Uterus (tissue), 4 donors: ENCODE results near the gene CDSN. TPM values are rescaled to one million over a fixed set of nuclear protein-coding genes. Genes with fewer than 3 reads are reported as not detected.

Experiments used
- DNase-seq, 2 donors: peaks; one replicate each; pipeline ENCODE4 v3.0.0-alpha.2; 2019 to 2020
- H3K27ac ChIP-seq, 2 donors: fragments of 200-600 bp; sonication (generic); 1 replicate in 1 of 2; 2 replicates in 1 of 2; pipeline ENCODE4 v1.5.1; 2016 to 2018
- H3K27me3 ChIP-seq, 2 donors: fragments of 200-600 bp; sonication (generic); one replicate each; pipeline ENCODE4 v1.5.1; 2018 to 2019; ENCODE audit warnings: control low read depth in 1 of 2
- H3K36me3 ChIP-seq, 2 donors: fragments of 200-600 bp; sonication (generic); one replicate each; pipeline ENCODE4 v1.5.1; 2019; ENCODE audit warnings: control low read depth in 1 of 2
- H3K4me1 ChIP-seq, 2 donors: fragments of 200-600 bp; sonication (generic); one replicate each; pipeline ENCODE4 v1.5.1; 2018 to 2019; ENCODE audit warnings: control low read depth in 1 of 2
- H3K4me3 ChIP-seq, 2 donors: fragments of 200-600 bp; sonication (generic); 1 replicate in 1 of 2; 2 replicates in 1 of 2; pipeline ENCODE4 v1.5.1; 2018 to 2019; ENCODE audit warnings: mild to moderate bottlenecking in 1 of 2
- H3K9me3 ChIP-seq, 2 donors: fragments of 200-600 bp; sonication (generic); one replicate each; pipeline ENCODE4 v1.5.1; 2019; ENCODE audit warnings: control low read depth in 1 of 2
- CTCF ChIP-seq, 4 experiments: fragments of 200-600 bp in 2 of 4; fragments of 450-650 bp in 2 of 4; sonication (generic) in 2 of 4; IDR thresholded peaks; one replicate each; pipeline ENCODE4 v1.5.1; 2016 to 2019; ENCODE audit warnings: antibody characterized with exemption in 4 of 4, mild to moderate bottlenecking in 2 of 4, moderate library complexity in 1 of 4
- POLR2A ChIP-seq, 2 donors: fragments of 450-650 bp; IDR thresholded peaks; one replicate each; pipeline ENCODE4 v1.6.1; 2016; ENCODE audit warnings: antibody characterized with exemption in 2 of 2, mild to moderate bottlenecking in 1 of 2, moderate library complexity in 1 of 2
- intact Hi-C: fragments of 100-400 bp; cut with DNase I; formaldehyde crosslinking; loops from one replicate; pipeline ENCODE4 v1.15.1; 2023; ENCODE audit warnings: low total_unique reads
- total RNA-seq, 4 donors: library from RNA; depleted of rRNA in 3 of 4; stranded (reverse); fragments of >200 nt in 3 of 4; gene quantifications; one replicate each; pipeline versions ENCODE4 v1.1.0 to v1.2.4, GENCODE V29; 2014 to 2023
- donor health status: DM: yes; HTN: yes; CAD: no.

Gene CDSN
- total RNA-seq, 4 donors from 2014 or later = 0.28 TPM; not detected in 3

- Histone ChIP-seq H3K27me3 (no peaks in the 10 kb centered on the region), H3K4me3 (no peak overlapping the region), H3K4me1 (no peaks in the 10 kb centered on the region), H3K36me3 (no peaks in the 10 kb centered on the region), H3K9me3 (no peaks in the 10 kb centered on the region), H3K27ac (no peak overlapping the region)
- intact Hi-C loops = no loop called here
- TF ChIP-seq CTCF (IDR thresholded peaks at IDR 0.05) = no peak
- no peak for TF ChIP-seq POLR2A (IDR thresholded peaks at IDR 0.05)
- DNase-seq = no peak
Measured at GRCh38 chr6:31091680-31092079, 28.6 kb downstream of the CDSN start.

- Histone ChIP-seq H3K27ac (no peak overlapping the region), H3K36me3 (no peaks in the 10 kb centered on the region), H3K9me3 (no peaks in the 10 kb centered on the region), H3K27me3 (no peaks in the 10 kb centered on the region), H3K4me1 (no peaks in the 10 kb centered on the region), H3K4me3 (no peak overlapping the region)
- intact Hi-C loops = no loop called here
- TF ChIP-seq CTCF (IDR thresholded peaks at IDR 0.05) = no peak
- no peak for TF ChIP-seq POLR2A (IDR thresholded peaks at IDR 0.05)
- DNase-seq = no peak
Measured at GRCh38 chr6:31090973-31091364, 29.3 kb downstream of the CDSN start.

- TF ChIP-seq POLR2A (IDR thresholded peaks at IDR 0.05) (no peak), CTCF (IDR thresholded peaks at IDR 0.05) (no peak)
- intact Hi-C loops = no loop called here
Measured at GRCh38 chr6:31090275-31090972, 29.8 kb downstream of the CDSN start.

GRCh38 chr6:31087494-31088089, 32.7 kb downstream of the CDSN start:
- intact Hi-C loops = no loop called here
- TF ChIP-seq CTCF (IDR thresholded peaks at IDR 0.05) (peak; percentile 71 to 85 (median 78)), POLR2A (IDR thresholded peaks at IDR 0.05) (no peak)
- Histone ChIP-seq H3K9me3 (no peaks in the 10 kb centered on the region), H3K36me3 (no peaks in the 10 kb centered on the region), H3K4me1 (no peaks in the 10 kb centered on the region), H3K27me3 (no peaks in the 10 kb centered on the region), H3K27ac (peak overlapping the region; percentile 60 to 68), H3K4me3 (no peak overlapping the region)
- DNase-seq = peak; percentile 89 to 90

More at GRCh38 chr6:31090275-31090972, 29.8 kb downstream of the CDSN start:
- H3K36me3 ChIP-seq = no peaks in the 10 kb centered on the region
- no peak overlapping the region for H3K4me3 ChIP-seq
- H3K9me3 ChIP-seq = no peaks in the 10 kb centered on the region
- no peak for DNase-seq
- no peaks in the 10 kb centered on the region for H3K27me3 ChIP-seq
- H3K4me1 ChIP-seq = no peaks in the 10 kb centered on the region
- no peak overlapping the region for H3K27ac ChIP-seq

- Histone ChIP-seq H3K27me3 (no peaks in the 10 kb centered on the region), H3K4me3 (no peak overlapping the region), H3K9me3 (no peaks in the 10 kb centered on the region), H3K4me1 (no peaks in the 10 kb centered on the region), H3K36me3 (no peaks in the 10 kb centered on the region), H3K27ac (peak overlapping the region; percentile 60 to 68)
- no peak for TF ChIP-seq CTCF (IDR thresholded peaks at IDR 0.05)
- TF ChIP-seq POLR2A (IDR thresholded peaks at IDR 0.05) = no peak
- no peak for DNase-seq
- intact Hi-C loops = no loop called here
Measured at GRCh38 chr6:31086788-31087440, 33.3 kb downstream of the CDSN start.
